DMS53 (cell line): ENCODE data around the gene PTPRM.
"Not testable (repeated sequence)": the region's sequence is repeated elsewhere in the genome, so short reads cannot be mapped to it uniquely, and the experiment has no call there.

Experiments
- DNase-seq: peaks from one replicate; lab custom pipeline; 2025; lab: John Stamatoyannopoulos, UW

Gene PTPRM

DNA sequence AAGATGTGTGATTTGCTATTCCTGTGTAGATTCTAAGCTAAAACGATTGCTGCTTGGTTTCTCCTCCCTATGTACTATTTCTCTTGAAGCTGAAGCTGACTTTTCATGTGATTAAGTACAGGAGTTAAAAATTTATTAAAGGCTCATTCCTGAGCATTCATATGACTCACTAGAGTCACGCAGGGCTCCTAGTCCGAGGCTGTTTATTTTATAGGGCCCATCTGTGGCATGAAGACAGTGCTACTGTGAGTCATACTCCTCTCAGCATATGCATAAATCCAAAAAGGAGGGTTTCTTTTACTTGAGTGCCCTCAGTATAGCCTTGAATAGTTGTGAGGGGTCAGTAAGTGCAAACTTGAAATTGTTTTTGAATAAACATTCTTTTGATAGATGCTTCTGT is 378.8 kb downstream of the PTPRM start:
- peak; percentile 96 for DNase-seq

DNA sequence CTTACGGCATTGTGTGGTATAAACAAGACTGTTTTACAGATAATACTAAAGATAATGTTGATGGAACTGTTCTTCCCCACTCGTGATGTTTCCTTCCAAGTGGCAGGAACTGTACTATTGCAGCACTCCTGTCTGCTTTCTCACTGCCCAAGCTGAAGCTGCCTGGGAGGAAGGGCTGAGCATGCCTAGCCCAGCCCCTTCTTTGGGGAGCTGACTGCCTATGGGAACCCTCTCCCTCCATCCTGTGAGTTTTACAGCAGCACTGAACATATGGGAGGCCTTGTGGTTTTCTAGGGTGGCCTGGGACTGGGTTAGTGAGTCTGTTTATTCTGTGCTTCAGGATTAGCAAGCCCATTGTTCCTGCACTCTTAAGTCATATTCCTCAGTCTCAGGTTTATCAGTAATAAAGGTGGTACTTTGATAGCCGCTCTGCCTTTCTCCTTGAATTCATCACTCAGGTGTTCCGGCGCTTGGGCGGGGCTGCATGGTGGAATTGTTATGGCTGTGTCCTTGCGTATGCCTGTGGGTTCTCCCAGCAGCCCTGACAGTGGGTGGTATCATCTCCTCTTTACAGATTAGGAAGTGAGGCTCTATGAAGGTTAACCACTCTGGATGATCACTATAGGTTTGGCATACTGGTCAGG is 379.7 kb downstream of the PTPRM start:
- peak; percentile 94 for DNase-seq

DNA sequence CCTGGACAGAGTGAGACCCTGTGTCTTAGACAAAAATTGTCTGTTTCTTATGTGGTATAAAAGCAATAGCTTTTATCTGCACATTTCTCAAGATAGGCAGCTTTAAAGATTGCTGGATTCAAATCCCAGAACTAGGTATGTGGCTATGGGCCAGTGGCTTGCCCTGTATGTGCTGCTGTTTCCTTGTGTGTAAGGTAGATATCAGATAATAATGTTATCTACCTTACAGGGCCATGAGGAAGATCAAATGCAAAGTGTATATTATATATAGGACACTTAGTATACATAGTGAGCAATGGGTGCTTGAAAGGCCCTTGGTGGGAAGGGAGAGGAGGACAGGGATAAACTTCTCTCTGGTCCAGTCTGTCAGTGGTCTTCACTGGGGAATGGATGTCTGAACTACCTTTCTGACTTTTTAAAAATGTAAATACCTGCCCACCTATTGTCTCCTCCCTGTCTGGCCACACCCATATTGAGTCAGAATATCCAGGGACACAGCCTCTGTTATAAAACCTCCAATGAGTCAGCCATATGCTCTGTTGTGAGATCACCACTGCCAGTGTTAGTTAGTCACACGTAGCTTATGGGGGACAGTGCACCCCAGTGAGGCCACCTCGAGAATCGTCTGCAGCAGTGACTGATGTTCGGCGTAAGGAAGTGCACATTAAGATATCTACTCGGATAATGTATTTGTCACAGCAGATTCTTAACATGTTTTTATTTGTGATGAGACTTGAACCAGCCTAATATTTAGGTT is 383.4 kb downstream of the PTPRM start:
- DNase-seq, result peak; percentile 73

DNA sequence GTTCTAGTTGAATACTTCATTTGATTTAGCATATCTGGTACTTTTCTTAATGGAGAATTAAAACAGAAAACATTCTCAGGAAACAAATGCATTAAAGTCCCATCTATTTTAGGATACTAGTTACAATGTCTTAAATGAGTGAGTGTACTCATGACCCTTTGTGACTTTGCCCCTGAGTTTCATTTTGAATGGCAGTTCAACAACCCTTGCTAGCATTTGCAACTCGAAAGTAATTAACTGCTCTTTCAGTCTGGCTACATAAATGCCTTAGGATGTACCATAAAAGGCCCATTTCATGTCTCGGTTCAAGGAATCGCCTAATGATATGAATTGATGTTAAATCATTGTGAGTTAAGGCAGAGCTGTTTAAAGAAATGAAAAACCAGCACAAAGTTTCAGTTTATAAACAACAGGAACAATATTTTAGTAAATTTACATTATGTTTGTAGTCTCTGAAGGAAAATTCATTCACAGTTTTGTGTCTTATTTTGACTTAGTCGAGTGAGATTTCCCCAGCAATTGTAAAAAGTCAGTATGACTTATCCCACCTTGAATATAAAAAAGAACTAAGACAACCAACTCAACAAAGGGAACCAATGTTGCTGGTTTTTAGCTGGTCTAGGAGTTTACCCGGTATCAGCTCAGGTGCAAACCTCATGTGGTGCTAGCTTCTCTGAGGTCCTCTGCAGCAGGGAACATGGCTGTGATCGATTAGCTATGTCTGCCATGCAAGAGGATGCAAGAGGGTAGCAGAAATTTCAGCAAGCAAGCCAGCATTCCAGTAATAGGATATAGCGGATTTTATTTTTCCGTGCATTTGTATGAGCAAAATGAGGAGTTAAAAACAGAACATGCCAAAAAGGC is 386.2 kb downstream of the PTPRM start:
- no peak for DNase-seq

GRCh38 chr18:7954238-7954637 is 387.1 kb downstream of the PTPRM start:
- DNase-seq, result no peak

- DNase-seq, result no peak
Measured at GRCh38 chr18:7955175-7955574, 388.1 kb downstream of the PTPRM start.

DNA sequence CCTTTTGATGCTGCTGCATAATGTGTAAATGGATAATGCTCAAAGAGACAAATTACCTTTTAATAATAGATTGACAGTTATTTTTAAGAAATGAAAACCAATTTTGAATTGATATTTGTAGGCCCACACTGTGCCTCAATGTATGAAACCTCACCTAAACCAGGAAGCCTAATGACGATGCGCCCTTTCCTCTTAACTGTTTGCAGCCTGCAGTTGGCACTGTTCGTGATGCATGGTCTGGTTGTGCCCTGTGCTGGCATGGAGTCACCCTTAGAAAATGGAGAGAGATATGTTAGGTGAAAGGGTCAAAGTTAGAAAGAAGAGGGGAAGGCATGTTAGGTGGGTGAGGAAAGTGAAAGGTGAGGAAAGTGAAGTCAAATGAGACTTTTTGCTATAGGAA is 390.2 kb downstream of the PTPRM start:
- no peak for DNase-seq

DNA sequence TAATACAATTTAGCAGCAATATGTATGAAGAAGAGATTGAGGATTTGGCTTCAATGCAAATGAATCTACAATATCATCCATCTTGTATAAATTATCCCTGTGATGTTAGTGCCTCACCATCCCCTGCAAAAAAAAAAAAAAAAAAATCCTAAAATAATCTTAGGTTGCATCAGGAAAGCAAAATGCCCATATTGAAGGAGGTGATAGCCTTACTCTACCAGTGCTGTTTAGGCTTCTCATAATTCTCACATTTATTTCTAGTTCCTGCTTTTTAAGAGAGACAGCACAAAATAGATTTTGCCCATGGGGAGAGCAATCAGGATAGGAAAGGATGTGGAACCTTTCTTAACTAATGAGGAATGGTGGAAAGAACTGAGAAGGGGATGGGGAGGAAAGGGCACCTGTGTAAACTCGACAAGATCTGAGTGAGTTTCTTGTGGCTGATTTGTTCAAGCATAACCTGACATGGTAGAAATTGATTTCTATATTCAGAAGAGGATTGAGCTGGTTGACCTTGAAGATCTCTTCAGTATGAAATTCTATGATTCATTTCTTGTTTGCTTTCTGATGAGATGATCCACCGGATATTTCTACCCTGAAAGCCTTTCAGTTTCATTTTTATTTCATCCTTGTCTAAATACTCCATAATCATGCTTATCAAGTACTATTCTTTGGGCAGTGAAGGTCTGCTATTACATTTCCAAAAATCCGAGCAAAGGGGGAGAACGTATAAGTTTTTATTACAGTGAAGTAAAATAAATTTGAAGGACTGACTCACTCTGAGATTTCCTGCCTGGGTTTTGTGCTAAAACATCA is 391.2 kb downstream of the PTPRM start:
- DNase-seq, result peak; percentile 90

GRCh38 chr18:7958897-7959146 is 391.7 kb downstream of the PTPRM start:
- DNase-seq, result peak; percentile 87

GRCh38 chr18:7966682-7967081 is 399.6 kb downstream of the PTPRM start:
- DNase-seq, result not testable (repeated sequence)

- DNase-seq, result no peak
Measured at GRCh38 chr18:7974200-7974874, 407.2 kb downstream of the PTPRM start.

DNA sequence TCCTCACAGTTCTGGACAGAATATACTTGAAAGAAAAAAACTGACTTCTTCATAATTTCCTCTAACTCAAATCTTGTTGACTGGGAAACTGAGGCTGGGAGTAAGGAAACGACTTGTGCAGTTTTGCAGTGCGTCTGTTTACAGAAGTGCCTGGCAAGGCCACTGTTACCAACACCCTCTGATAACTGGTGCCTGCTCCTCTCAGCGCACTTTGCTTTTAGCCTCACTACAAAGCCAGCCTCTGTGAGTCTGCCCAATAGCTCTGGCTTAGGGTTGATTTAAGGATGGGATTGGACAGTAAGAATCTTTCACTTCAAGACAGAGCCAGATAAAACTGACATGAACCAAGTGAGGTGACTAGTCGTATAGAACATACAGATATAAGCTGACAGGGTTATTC is 410.8 kb downstream of the PTPRM start:
- no peak for DNase-seq

DNA sequence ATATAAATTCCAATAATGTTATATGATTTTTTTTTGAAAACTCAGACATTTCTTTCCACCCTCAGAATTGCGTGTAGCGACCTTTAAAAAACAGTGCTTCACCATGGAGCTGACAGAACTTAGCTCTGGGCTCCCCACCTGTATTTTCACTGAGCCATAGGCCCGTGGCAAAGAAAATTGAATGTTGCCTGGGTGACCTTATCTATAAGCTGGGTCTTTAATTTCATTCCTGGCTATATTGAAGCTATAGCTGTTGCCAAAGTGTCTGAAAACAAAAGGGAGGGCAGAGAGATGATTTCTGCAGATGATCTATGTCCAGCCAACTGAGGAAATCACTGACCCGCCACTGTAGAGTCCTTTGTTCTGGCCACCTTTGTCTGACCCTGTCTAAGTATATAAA is 411.7 kb downstream of the PTPRM start:
- DNase-seq, result no peak

- DNase-seq, result no peak
Measured at GRCh38 chr18:7979714-7980113, 412.6 kb downstream of the PTPRM start.

DNA sequence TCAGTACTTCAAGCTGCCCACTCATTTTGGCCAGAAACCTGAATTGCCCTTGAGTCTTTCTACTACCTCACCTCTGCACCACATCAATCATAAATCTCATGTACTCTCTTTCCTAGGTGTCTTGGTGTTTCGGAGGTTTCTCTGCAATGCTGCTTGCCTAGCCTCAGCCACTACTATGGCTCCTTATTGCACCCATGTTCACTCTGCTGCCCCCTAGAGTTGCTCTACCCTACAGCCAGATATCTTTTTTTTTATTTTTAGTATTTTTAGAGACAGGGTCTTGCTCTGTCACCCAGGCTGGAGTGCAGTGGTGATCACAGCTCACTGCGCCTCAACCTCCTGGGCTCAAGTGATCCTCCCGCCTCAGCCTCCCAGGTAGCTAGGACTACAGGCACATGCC is 413.0 kb downstream of the PTPRM start:
- peak; percentile 69 for DNase-seq

DNA sequence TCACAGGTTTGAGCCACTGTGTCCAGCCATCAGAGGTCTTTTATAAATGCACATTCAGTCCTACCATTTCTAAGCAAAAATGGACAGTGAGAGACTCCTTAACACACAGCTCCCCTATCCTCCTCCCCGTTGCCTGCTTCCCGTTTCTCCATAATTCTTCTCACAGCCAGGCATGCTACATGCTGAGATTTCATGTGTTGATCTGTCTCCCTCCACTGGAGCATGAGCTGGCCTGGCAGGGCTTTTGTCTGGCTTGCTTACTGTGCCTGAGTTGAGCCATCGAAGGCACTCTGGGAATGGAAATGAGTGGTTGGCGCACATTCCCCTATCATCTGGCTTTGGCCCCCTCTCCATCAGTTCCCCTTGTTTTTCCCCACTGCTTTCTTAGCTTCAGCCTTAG is 413.5 kb downstream of the PTPRM start:
- DNase-seq, result no peak

DNA sequence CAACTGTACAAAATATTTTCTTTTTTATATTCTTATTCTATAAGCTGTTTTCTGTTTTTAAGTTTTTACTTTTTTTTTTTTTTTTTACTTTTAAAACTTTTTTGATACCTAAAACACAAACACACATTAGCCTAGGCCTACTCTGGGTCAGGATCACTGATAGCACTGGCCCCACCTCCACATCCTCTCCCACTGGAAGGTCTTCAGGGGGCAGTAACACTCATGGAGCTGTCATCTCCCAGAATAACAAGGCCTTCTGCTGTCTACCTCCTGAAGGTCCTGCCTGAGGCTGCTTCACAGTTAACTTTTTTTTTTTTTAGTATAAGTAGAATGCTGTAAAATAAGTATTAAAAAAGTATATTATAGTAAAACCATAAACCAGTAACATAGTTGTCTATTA is 415.1 kb downstream of the PTPRM start:
- DNase-seq, result no peak

- DNase-seq, result no peak
Measured at GRCh38 chr18:7987284-7987976, 420.3 kb downstream of the PTPRM start.

- DNase-seq, result no peak
Measured at GRCh38 chr18:7990670-7991069, 423.6 kb downstream of the PTPRM start.

DNA sequence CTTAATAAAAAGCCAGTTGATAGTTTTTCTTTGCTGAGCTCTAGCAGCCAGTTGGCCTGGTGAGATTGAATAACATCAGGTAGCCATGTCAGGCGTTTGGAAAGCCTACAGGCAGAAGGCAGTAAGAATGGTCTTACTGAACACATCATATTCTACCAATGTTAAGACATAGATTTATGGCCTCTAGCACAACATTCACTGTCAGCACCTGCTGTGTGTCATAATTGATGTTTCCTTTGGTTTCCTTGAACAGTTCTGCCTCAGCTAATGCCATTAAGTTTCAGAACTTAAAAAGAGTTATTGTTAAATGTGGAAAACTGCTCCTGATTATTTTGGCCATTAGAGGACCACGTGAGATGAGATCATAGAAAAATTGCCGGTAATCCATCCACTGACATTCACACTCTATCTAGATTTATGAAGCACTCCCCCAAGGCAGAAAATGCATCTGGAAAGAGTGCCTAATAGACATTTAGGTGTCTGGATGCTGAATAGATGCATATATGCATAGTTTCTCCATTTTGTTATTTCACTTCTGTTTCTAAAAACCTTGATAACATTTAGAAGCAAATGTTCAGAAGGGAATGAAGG is 434.7 kb downstream of the PTPRM start:
- DNase-seq, result no peak
